Measurements from ENCODE around the gene NSF.
"Not testable (repeated sequence)": the region's sequence is repeated elsewhere in the genome, so short reads cannot be mapped to it uniquely, and the experiment has no call there.

DNA sequence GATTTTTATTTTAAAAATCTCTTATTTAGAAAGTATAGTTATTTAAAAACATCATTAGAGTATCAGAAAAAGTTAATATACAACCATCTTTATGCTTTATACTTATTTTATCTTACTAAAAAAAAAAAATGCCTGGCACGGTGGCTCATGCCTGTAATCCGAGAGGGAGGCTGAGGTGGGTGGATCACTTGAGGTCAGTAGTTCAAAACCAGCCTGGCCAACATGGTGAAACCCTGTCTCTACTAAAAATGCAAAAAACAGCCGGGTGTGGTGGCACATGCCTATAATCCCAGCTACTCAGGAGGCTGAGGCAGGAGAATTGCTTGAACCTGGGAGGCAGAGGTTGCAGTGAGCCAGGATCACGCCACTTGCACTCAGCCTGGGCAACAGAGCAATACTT lies 167.1 kb downstream of the NSF start:
- TF ChIP-seq, protein P1, sequence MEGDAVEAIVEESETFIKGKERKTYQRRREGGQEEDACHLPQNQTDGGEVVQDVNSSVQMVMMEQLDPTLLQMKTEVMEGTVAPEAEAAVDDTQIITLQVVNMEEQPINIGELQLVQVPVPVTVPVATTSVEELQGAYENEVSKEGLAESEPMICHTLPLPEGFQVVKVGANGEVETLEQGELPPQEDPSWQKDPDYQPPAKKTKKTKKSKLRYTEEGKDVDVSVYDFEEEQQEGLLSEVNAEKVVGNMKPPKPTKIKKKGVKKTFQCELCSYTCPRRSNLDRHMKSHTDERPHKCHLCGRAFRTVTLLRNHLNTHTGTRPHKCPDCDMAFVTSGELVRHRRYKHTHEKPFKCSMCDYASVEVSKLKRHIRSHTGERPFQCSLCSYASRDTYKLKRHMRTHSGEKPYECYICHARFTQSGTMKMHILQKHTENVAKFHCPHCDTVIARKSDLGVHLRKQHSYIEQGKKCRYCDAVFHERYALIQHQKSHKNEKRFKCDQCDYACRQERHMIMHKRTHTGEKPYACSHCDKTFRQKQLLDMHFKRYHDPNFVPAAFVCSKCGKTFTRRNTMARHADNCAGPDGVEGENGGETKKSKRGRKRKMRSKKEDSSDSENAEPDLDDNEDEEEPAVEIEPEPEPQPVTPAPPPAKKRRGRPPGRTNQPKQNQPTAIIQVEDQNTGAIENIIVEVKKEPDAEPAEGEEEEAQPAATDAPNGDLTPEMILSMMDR (IDR thresholded peaks at IDR 0.05) = not testable (repeated sequence)
- TF ChIP-seq POLR2A (IDR thresholded peaks at IDR 0.05) = not testable (repeated sequence)
